ENCODE measurements around the gene HTRA2. TPM values are rescaled to one million over a fixed set of nuclear protein-coding genes. Genes with fewer than 3 reads are reported as not detected.

The HTRA2 gene
- total RNA-seq, 4 donors from 2014 or later, result 27.3 to 45.9 (median 37.5) TPM

DNA sequence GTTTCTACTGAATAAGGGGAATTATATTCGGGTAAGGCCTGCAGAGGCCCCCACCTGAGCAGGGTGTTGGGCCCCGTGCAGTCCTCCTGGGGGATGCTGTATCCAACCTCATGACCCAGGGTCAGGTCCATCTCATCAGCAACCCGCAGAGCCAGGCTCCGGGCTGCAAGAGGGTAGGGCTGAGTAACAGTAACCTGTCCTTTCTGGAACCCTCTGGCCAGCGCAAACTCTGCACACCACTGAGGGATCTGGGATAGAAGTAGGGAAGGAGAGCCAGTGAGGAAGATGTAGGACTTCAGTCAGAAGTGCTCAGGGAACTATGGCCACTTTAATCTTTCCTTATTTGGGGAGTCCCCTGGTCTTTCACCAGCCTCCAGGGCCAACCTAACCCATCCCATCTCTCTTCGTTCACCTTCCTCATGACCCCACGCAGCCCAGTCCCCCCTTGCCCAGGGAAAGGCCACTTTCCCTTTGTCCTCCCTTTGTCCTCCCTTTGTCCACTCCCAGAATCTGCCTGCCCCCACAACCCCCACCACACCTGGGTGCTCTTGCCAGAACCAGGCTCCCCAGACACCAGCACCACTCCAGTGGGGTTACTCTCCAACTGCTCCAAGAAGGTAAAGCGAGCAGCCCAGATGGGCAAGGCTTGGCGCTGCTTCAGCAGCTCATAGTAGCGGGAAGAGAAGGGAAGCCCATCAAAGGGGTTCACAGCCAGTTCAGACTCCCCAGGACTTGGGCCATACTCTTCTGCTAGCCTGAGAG lies 4.6 kb upstream of the HTRA2 start:
- DNase-seq, result no peak
- TF ChIP-seq, protein P1, sequence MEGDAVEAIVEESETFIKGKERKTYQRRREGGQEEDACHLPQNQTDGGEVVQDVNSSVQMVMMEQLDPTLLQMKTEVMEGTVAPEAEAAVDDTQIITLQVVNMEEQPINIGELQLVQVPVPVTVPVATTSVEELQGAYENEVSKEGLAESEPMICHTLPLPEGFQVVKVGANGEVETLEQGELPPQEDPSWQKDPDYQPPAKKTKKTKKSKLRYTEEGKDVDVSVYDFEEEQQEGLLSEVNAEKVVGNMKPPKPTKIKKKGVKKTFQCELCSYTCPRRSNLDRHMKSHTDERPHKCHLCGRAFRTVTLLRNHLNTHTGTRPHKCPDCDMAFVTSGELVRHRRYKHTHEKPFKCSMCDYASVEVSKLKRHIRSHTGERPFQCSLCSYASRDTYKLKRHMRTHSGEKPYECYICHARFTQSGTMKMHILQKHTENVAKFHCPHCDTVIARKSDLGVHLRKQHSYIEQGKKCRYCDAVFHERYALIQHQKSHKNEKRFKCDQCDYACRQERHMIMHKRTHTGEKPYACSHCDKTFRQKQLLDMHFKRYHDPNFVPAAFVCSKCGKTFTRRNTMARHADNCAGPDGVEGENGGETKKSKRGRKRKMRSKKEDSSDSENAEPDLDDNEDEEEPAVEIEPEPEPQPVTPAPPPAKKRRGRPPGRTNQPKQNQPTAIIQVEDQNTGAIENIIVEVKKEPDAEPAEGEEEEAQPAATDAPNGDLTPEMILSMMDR (IDR thresholded peaks at IDR 0.05), result no peak
- no peak for TF ChIP-seq POLR2A (IDR thresholded peaks at IDR 0.05)
- 95 to 96% methylated on average over 10 of the region's 10 CpGs for WGBS, 2 donors
- Histone ChIP-seq H3K27ac (no peak overlapping the region), H3K4me3 (replicated peaks in 1 of 3) (no peak overlapping the region), H3K9me3 (no peaks in the 10 kb centered on the region), H3K4me1 (peaks cover 10 to 11% of the 10 kb centered on the region in 2 donors), H3K27me3 (no peaks in the 10 kb centered on the region), H3K36me3 (peaks cover 15 to 23% of the 10 kb centered on the region in 2 donors)
- intact Hi-C loops (cut with DNase I), result loop anchor here (10.0 kb wide), 1 partner anchor 60 kb away; no protein-coding TSS in a partner anchor

DNA sequence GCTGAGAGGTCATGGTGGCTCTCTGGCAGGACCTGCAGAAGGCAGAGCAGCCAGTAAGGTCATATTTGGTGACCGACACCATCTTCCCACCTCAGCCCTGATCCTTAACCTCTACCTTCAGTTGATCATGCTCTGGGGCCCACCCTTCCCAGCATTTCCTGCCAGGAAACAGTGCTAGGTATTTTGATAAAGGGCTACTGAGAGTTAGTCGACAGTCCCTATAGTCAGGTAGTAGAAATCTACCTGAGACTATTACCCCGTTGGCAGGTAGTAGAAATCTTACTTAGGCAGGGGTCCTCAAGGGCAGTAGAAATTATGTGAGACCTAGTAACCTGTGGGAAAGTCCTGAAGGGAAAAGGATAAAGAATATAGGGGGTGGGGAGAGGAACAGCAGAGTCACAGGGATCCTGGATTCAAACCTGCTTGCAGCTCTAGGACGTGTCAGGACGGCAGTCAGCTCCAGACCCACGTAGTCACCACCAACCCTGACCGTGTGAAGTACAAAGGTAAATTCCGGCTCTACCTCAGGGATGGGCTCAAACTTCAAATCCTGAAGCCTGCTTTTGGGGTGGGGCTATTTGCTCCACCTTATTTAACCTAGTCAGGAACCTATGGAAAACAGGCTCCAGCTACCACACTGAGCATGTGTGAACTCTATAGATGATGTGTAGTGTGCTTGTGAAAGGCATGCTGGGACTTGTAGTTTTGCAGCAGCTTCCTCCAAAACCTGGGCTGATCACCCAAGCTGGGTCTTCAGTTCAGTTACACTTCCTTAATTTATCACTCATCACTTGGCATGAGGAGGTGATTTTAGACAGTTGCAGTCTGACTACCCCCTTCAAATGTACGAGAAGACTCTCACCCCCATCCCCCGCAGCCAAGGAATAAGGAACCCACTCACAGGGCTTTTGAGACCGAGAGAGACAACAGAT lies 3.8 kb upstream of the HTRA2 start, which contains the start of gene DQX1:
Gene DQX1 (minus strand): TSS at position 515 of the 932 bp plus-strand sequence. CDS start 502 bp downstream, at position 13.
- WGBS, 2 donors, result 94 to 96% methylated on average over 11 of the region's 11 CpGs
- Histone ChIP-seq H3K4me3 (replicated peaks in 1 of 3) (no peak within 1 kb of the TSS), H3K27ac (no peak within 1 kb of the TSS), H3K27me3 (no peaks in the 10 kb centered on the region), H3K36me3 (peaks cover 15 to 23% of the 10 kb centered on the region in 2 donors), H3K9me3 (no peaks in the 10 kb centered on the region), H3K4me1 (peaks cover 10 to 16% of the 10 kb centered on the region in 2 donors)
- DNase-seq, result no peak
- intact Hi-C loops (cut with DNase I), result loop anchor here (10.0 kb wide), 1 partner anchor 59 kb away; no protein-coding TSS in a partner anchor
- TF ChIP-seq, protein P1 (IDR thresholded peaks at IDR 0.05), result no peak
- TF ChIP-seq POLR2A (IDR thresholded peaks at IDR 0.05), result no peak

DNA sequence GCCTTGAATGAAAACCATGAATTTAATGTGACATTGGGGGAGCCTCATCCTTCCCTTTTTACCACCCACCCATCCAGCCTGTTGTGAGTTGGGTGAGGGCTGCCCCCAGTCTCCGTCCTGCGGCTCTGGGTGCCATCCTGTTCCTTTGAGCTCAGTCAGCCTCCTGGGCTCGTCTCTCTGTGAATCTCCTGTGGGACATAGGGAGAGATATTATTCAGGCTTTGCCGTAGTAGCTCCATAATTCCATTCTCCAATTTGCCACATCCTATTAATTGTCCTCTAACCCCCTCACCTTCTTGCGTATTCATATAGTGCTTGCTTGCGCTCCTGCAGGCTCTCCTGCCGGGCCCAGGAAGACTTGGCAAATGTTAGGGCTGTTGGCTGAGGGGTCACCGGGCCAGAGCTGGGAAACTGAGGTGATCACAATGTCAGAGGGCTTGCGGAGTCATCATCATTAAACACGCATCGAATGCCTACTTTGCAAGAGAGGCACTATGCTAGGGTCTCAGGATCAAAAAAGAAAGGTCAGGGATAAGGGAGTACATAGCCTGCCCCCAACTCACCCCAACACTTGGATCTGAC lies 3.0 kb upstream of the HTRA2 start:
- no peak overlapping the region for H3K27ac ChIP-seq
- H3K4me3 ChIP-seq (replicated peaks in 1 of 3), result no peak overlapping the region
- H3K36me3 ChIP-seq, result peaks cover 15 to 23% of the 10 kb centered on the region in 2 donors
- peaks cover 10 to 18% of the 10 kb centered on the region in 2 donors for H3K4me1 ChIP-seq
- no peaks in the 10 kb centered on the region for H3K9me3 ChIP-seq
- 97% methylated on average over 11 of the region's 11 CpGs for WGBS, 2 donors
- DNase-seq, result no peak
- TF ChIP-seq, protein P1 (IDR thresholded peaks at IDR 0.05), result no peak
- no peak for TF ChIP-seq POLR2A (IDR thresholded peaks at IDR 0.05)
- intact Hi-C loops (cut with DNase I), result loop anchor here (10.0 kb wide), 1 partner anchor 58 kb away; no protein-coding TSS in a partner anchor
- H3K27me3 ChIP-seq, result no peaks in the 10 kb centered on the region

DNA sequence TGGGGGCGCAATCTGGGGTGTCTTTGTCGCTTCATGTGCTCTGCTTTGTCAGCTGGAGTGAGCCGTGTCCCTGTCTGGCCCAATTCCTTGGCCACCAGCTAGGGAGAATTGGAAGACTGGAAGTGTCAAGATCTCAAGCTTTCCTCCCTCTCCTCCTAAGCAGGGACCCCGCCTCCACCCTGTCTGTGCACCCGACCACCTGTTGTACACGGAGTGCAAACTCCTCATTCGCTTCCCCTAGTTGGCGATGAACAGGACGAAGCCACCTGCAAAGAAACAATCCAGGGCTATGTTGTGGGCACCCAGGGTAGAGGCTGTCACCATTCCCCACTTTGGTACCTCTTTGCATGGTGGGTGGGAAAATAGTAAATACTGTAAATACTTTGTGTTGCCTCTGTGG lies 2.0 kb upstream of the HTRA2 start:
- DNase-seq, result no peak
- peaks cover 10 to 18% of the 10 kb centered on the region in 2 donors for H3K4me1 ChIP-seq
- TF ChIP-seq POLR2A (IDR thresholded peaks at IDR 0.05), result no peak
- TF ChIP-seq, protein P1 (IDR thresholded peaks at IDR 0.05), result no peak
- 95 to 99% methylated on average over 9 of the region's 9 CpGs for WGBS, 2 donors
- H3K27me3 ChIP-seq, result no peaks in the 10 kb centered on the region
- no peak overlapping the region for H3K4me3 ChIP-seq (replicated peaks in 1 of 3)
- no peak overlapping the region for H3K27ac ChIP-seq
- intact Hi-C loops (cut with DNase I), result loop anchor here (10.0 kb wide), 1 partner anchor 57 kb away; no protein-coding TSS in a partner anchor
- no peaks in the 10 kb centered on the region for H3K9me3 ChIP-seq
- H3K36me3 ChIP-seq, result peaks cover 15 to 26% of the 10 kb centered on the region in 2 donors
